Endothelial cell of hepatic sinusoid (primary cell): ENCODE data around the gene PRKN.

Experiments used
- in situ Hi-C: cut with HindIII; loops from 2 replicates; pipeline ENCODE4 v1.10.0; 2017; ENCODE audit warnings: low sequenced_read_pairs

Gene PRKN

DNA sequence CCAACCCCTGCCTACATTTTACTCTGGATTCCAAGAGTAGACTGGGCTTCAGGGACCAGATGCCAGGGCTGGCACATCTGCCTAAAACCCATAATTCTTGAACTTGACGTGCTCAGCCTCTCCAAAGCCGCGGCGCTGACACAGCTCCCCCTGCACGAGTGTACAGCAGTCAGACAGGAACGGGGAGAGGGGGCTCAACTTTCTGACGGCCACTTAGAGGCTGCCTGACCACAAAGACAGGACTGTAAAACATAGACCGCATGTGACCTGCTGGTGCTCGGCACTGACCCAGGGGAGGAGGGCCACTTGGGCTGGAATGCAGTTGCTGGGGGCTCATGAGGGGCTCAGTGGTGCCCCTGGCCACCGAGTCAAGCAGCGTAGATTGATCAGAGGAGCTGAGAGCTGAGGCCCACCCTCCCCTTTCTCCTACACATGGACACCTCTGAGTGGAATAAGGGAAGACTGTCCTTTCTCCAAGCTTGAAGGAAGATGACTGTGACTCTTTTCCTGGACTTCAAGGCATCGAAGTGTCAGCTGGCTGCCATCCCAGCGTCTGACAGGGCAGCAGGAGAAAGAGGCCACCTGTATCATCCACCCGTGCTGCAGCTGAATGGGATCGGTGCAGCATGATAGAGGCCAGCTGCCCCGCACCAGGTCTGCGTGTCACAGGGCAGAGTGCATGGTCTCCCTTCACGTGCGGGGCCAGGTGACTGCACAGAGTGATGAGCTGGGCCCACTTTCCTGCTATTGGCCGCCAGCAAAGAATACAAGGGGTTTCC lies 1282.4 kb downstream of the PRKN start:
- in situ Hi-C loops: no loop called here

DNA sequence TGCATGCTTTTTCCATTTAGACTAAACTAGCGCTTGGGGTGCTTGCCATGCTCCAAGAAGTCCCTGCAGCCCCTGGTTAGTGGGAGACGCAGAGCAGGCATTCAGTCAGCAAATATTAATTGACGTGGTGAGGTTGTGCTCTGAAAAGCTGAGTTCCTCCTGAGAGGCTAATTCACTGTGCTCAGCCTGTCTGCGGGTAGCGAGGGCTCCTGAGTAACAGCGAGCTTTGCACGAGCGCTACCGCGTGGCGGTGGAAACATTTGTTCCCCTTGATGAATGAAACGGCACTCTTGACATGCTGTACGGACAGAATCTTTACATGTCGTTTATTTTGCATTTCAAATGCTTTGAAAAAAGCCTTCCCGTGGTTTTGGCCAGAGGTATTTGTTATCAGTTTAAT lies 1283.1 kb downstream of the PRKN start:
- in situ Hi-C loops: no loop called here

DNA sequence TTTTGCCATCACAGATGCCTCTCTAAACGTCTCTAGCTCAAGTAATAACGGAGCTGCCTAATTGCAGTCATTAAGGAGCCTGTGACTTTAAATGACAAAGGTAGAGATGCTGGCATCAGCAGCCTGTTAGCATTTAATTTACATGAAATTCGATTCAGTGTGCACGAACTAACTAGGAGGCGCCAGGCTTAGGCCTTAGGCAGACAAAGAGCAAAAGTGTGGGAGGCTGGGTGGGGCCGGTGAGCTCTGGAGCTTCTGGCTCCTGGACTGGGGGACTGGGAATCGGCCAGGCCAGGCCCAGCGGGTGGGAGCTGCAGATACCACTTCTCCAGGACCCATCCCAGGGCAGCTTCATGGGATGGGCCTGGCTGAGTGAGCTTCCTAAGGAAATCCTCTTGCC lies 1283.7 kb downstream of the PRKN start:
- in situ Hi-C loops: no loop called here

DNA sequence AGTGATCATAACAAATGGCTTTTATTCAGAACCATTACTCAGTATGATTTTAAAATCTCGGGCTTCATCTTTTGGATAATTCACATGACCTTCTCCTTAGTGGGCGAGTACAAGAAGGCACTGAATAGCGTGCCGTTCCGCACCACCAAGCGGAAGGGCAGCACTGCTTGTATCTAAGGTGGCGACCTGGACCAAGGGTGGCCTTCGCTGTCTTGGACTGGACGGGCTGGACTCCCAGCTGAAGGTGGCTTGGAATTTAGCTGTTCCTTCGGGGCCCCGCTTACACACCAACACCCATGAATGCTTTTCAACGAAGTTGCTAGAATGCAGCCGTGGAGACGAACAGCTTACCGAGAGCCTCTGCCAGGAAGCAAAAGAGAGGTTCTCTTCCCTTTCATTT lies 1285.1 kb downstream of the PRKN start:
- in situ Hi-C loops: no loop called here

DNA sequence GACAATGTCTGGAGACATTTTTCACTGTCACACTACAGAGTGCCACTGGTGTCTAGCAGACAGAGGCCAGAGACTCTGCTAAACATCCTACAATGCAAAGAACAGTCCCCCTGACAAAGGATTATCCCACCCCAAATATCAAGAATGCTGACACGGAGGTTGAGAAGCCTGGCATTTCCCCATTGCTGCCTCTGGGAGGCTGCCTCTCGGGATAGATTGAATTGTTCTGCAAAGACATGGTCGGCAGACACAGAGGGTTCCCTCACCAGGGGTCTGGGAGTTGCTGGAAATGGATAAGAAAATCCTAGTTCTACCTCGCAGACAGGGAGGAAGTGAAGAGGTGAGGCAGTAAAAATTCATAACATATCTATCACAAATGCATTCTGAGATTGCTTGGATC lies 1287.3 kb downstream of the PRKN start:
- in situ Hi-C loops: no loop called here

DNA sequence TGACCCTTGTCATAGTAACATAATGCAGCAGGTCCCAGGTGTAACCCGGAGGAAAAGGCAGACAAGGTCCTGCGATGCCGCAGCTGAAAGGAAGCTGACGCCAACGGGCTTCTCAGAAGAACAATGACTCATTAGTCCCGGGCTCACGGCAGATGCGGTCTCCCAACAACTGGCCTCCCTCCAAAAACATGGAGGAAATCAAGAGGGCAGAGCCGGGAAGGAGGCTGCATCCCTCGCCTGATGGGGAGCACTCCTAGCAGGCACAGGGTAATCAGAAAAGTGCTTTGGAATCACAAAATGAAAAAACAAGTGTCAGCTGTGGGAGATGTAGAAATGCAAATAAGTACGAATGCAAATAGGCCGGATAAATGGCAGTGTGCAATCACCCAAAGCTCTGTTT lies 1288.5 kb downstream of the PRKN start:
- in situ Hi-C loops: loop anchor here (5.0 kb wide), 1 partner anchor 48 kb away; no protein-coding TSS in a partner anchor

DNA sequence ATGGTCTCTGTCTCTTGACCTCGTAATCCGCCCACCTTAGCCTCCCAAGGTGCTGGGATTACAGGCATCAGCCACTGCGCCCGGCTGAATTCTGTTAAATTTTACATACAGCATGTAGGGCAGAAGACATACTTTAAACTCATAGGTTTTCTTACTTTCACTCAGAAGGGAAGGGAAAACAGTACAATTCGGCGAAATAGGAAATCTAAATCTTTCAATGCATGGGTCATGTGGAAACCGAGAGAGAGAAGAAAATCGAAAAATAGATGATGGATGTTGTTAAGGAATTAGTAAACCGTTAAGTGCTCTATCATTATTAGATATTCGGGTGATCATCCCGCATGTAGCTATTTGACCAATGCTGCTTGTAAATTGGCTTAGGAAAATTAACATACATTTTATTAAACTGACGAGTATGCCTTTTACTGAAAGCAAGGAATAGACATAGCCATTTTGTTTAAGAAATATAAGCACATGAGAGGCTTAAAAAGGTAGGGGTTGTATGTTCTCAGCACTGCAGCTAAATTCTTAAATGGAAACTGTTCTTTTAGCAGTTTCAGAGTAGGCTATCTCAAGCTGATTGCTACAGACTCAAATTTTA lies 1289.0 kb downstream of the PRKN start:
- in situ Hi-C loops: loop anchor here (5.0 kb wide), 1 partner anchor 49 kb away; no protein-coding TSS in a partner anchor

DNA sequence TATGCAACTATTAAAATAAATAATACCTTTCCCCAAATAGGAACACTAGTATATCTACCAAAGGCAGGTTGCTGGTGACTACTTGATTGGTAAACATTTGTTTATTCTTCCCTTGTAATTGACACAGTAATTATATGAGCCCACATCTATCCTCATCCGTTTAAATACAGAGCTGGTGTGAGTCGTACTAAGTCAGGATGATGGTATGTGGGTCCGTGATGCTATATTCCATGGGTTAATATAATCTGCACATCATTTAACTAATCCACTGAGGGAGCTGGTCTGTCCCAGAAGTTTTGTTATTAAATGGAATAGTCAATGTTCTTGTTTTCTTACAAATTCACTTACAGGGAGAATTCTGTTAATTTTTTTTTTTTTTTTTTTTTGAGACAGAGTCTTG lies 1289.7 kb downstream of the PRKN start:
- in situ Hi-C loops: loop anchor here (5.0 kb wide), 1 partner anchor 49 kb away; no protein-coding TSS in a partner anchor

DNA sequence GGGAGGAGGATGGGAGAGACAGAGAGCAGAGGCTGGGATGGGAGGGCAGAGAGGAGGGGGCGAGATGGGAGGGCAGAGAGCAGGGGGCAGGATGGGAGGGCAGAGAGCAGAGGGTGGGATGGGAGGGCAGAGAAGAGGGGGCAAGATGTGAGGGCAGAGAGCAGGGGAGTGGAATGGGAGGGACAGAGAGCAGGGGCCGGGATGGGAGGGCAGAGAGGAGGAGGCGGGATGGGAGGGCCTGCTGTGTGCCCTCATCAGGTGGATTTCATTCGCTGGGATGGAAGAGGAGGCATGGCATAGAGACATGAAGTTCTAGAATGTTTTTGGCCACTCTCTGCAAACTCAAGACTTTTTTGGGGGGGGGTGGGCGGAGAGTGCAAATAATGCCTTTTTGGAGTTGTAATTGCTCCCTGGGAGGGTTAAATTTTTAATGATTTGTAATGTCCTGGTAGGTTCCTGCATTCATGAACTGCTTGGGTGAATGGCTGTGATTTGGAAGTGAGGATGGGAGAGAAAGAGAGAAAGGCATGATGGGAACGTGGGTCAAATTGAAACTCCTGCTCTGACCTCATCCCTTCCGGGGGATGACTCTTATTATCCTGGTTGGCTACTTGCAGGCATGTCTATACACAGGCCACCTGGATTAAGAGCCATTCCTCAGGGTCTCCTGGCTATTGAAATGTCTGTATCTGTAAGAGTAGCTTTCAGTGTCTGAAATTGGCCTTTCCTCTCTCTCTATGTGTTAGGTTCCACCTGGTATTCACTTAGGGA lies 1291.3 kb downstream of the PRKN start:
- in situ Hi-C loops: loop anchor here (5.0 kb wide), 1 partner anchor 51 kb away; no protein-coding TSS in a partner anchor

DNA sequence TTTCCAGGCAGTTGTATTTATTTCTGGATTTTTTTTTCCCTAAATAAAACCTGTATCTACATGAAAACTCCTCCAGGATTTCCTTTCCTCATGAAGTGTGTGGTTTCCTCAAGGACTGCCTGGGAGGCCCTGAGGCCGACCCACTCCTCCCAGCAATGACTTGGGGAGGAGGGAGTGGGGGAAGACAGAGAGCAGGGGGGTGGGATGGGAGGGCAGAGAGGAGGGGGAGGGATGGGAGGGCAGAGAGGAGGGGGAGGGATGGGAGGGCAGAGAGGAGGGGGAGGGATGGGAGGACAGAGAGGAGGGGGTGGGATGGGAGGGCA lies 1291.9 kb downstream of the PRKN start:
- in situ Hi-C loops: loop anchor here (5.0 kb wide), 1 partner anchor 52 kb away; no protein-coding TSS in a partner anchor

DNA sequence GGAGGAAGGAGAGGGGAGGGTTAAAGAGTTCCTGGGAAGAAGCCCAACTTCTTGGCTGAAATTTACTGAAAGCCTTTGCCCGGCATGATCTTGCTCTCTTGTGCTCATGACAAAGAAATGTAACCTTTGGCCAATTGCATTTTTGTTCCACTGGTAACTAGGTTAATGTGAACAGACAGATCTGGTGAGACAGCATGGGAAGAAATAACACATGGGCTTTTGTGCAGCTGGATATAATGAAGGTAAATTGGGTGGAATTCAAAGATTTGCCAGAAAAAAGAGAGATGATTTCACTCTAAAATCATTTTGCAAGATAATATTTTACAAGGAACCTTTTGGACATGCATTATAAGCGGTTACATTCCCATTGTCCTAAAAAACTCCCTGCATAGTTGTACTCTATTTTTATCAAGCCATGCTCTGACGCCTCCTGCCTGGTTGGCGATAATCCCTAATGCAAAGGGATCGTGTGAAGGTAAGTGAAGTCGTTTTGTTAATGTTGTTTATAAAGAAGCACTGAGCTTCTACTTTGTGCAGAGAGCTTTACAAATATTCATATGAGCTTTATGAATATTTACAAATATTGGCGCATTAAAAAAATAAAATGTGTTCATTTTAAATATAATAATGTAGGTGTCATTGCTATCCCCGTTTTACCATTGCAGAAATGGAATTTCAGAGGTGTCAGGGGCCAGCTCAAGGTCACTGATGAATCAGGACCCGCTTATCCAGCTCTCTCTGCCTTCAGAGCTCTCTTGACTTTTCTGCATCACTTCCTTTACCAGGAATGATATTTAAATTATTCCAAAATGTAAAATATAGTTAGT lies 1292.4 kb downstream of the PRKN start:
- in situ Hi-C loops: loop anchor here (5.0 kb wide), 1 partner anchor 52 kb away; no protein-coding TSS in a partner anchor

DNA sequence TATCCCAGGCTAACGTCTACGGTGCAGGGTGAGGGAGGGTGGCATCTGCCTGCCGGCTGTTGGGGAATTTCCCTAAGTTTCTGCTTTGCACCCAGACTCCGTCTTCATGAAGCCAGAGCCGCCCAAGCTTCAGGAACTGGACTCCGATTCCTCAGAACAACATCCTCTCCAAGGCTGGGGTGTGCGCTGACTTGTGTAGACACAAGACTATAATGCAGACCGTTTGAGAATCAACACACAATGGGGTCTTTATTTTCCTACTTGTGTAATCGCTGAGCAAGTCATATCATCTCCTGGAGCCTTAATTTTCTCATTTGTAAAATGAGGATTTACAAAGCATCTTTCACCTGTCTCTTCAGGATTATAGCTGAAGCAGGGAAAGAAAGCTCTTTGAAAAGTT lies 1293.2 kb downstream of the PRKN start:
- in situ Hi-C loops: no loop called here

DNA sequence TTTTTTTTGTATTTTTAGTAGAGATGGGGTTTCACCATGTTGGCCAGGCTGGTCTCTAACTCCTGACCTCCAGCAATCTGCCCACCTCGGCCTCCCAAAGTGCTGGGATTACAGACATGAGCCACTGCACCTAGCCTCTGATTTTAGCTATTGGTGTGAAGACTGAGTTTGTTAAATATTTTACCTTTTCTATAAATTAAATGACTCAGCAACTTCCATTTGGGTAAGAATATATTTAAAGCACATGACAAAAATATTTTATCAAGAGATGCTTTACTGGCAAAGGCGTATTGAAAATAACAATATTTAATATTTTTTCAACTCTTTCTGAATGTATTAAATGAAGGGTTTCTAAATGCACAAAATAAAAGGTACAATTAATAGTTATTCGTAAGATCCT lies 1295.0 kb downstream of the PRKN start:
- in situ Hi-C loops: no loop called here

DNA sequence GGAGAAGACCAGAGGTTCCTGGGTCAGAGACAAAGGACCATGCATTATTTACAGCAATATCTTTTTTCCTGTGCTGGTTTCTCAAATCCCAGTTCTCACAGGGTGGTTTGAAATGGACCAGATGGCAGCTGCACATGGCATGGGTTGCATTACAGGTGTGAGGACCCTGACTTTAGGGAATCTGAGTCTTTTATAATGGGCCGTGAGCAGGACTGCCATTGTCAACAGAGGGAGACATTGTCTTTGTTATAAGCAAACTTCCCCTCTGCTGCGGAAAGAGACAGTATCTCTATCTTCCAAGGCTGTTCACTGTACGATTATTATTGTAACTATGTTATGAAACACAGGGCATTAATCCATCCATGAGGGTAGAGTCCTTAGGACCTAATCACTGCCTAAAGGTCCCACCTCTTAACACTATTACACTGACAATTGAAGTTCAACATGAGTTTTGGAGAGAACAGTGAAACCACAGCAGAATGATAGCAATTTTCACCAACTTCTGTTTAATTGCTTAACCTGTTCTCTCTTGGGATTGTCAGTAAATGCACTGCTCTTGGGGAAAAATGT lies 1297.6 kb downstream of the PRKN start:
- in situ Hi-C loops: no loop called here

DNA sequence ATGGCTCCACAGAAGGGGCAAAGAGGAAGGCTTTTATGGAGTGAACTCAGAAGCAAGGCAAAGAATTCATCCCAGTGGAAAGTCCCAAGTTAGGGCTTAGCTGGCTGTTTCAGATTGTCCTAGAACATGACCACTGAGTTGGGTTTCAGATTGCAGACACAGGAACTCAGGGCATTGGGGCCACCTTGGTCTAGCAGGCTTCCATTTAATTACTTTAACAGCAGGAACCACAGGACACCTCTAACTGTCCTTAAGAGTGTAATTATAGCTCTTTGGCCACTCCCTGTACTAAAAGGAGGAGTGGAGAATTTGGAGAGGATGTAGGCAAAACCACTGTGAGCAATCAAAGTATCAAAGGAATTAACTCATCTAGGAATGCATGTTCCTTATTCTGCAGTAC lies 1303.1 kb downstream of the PRKN start:
- in situ Hi-C loops: no loop called here

DNA sequence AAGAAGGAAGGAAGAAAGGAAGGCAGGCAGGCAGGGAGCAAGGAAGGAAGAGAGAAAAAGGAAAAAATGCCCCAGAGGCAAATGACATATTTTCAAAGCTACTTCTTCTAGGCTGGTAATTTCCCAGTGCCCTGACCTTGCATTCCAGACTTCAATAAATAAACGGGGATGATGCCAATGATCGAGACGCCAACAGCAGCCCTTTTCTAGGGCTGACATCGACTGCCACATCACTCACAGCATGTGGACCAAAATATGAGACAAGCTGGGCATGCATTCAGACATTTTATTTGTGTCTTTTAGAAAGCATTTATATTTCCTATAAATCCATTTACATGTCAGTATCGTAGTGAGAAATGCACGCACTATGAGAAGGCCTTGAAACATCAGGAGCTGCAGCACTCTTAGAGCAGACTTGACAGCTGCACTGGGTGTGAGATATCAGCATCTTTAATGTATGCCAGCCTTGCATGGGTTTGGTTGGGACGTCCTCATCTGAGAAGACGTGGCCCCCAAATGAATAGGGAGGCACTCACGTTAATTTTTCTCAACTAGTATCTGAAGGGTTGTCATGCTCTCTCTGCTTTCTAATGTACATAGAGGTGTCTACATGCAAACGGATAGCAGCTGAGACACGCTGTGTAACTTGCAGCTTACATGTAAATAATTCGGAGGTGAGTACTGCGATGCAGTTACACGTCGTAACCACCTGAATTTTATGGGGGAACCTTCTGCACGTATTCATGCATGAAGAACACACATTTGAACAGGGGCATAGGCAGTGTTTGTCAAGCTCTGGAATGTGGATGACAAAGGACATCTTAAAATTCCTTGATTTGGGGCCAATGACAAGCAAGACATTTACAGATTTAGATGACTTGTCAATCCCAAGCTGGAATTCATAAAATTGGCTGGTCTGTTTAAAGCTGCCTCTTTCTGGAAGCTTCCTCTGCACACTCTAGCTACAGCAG lies 1304.6 kb downstream of the PRKN start:
- in situ Hi-C loops: no loop called here

DNA sequence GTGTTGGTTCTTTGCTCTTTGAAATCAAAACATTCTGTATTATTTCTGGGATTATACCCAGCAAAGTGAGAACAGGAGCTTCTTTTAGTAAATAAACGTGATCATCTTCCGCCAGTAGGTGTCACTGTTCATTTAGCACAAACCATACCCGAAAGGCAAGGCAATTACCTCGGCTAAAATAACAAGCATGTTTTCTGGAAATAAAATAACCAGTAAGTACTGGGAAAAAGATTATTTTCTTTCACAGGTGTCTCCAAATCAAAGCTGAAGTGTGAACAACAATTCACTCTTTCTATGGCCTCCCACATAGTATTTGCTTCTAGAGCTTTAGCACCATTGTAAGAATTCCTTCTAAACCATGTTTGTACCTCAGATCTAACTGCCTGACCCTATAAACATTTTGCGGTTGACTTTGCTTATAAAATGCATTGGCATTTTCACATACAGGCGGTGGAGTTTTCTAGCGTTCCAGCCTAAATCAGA lies 1309.1 kb downstream of the PRKN start:
- in situ Hi-C loops: no loop called here

DNA sequence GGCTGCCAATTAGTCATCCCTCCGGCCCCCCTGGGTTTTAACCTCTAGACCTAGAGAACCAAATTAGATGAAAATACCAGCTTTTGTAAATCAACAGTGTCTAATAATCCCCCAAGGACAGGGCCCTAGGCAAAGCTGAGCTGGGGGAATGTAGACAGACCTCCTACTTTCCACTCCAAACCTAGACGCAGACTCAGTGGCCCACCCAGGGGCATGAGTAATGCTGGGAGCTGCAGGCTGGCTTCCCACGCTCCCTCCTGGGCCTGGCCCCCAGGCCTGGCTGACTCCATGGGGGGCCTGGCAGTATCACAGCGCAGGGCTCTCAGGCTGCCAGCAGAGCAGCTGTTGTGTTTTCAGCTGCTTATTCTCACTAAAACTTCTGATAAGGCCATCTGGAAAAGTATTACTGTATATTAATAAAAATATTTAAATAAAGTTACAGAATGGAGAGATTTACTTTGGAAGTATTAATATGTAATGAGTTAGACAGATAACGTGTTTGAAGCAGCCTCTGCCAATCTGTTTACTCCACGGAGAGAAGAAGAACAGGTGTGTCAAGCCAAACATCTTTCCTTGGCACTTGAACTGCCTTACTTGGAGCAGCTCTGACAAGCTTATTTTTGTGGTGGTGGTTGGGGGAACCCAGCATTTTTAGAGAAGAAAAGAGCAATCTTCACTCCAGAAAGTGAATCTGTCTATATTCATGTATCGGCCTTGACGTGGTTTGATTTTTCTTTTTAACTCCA lies 1309.7 kb downstream of the PRKN start:
- in situ Hi-C loops: no loop called here
